Liver (tissue), 9 donors: ENCODE results near the gene LYPD8. TPM values are rescaled to one million over a fixed set of nuclear protein-coding genes. Genes with fewer than 3 reads are reported as not detected.

Experiments used
- DNase-seq: peaks from one replicate; pipeline ENCODE4 v3.0.0-alpha.2; 2017; ENCODE audit warnings: low spot score
- H3K27ac ChIP-seq, 2 donors: one replicate each; pipeline ENCODE4 v1.7.0; 2013; ENCODE audit warnings: inconsistent platforms in 2 of 2, low read length in 2 of 2, control low read depth in 1 of 2, low read depth in 1 of 2, mild to moderate bottlenecking in 1 of 2
- H3K27me3 ChIP-seq, 4 donors: one replicate each; pipeline versions ENCODE4 v1.6.1 to v1.7.0; 2013; ENCODE audit warnings: low read length in 3 of 4, inconsistent platforms in 1 of 4, mild to moderate bottlenecking in 1 of 4, moderate library complexity in 1 of 4; ENCODE audit not compliant: control insufficient read depth in 4 of 4, insufficient read depth in 4 of 4
- H3K36me3 ChIP-seq, 4 donors: one replicate each; pipeline versions ENCODE4 v1.6.1 to v1.7.0; 2013; ENCODE audit warnings: low read length in 3 of 4, mild to moderate bottlenecking in 3 of 4, low read depth in 1 of 4, moderate library complexity in 1 of 4; ENCODE audit not compliant: control insufficient read depth in 4 of 4, insufficient read depth in 3 of 4
- H3K4me1 ChIP-seq, 4 donors: one replicate each; pipeline versions ENCODE4 v1.6.1 to v1.7.0; 2013; ENCODE audit warnings: low read length in 3 of 4, mild to moderate bottlenecking in 3 of 4, moderate library complexity in 1 of 4; ENCODE audit not compliant: control insufficient read depth in 4 of 4, insufficient read depth in 4 of 4
- H3K4me3 ChIP-seq, 3 donors: one replicate each; pipeline versions ENCODE4 v1.6.1 to v1.7.0; 2013; ENCODE audit warnings: low read length in 3 of 3, control low read depth in 1 of 3, low read depth in 1 of 3, mild to moderate bottlenecking in 1 of 3
- H3K9ac ChIP-seq, 2 donors: one replicate each; pipeline ENCODE4 v1.7.0; 2013; ENCODE audit warnings: low read length in 2 of 2, mild to moderate bottlenecking in 2 of 2, moderate library complexity in 2 of 2, control low read depth in 1 of 2, low read depth in 1 of 2
- H3K9me3 ChIP-seq, 4 donors: one replicate each; pipeline versions ENCODE4 v1.6.1 to v1.7.0; 2013; ENCODE audit warnings: low read length in 3 of 4; ENCODE audit not compliant: control insufficient read depth in 4 of 4
- EGR1 ChIP-seq, 2 donors: IDR thresholded peaks; 2 replicates each; pipeline ENCODE4 v1.6.1; 2016 to 2018; ENCODE audit warnings: antibody characterized with exemption in 2 of 2, low read depth in 2 of 2
- FOXA1 ChIP-seq: IDR thresholded peaks from 2 replicates; pipeline ENCODE4 v1.6.1; 2016; ENCODE audit warnings: antibody characterized with exemption
- FOXA2 ChIP-seq: IDR thresholded peaks from 2 replicates; pipeline ENCODE4 v1.6.1; 2016; ENCODE audit warnings: antibody characterized with exemption
- GABPA ChIP-seq, 2 donors: IDR thresholded peaks in 1 of 2; conservative IDR thresholded peaks in 1 of 2; 2 replicates each; pipeline ENCODE4 v1.6.1; 2016; ENCODE audit warnings: antibody characterized with exemption in 2 of 2, mild to moderate bottlenecking in 1 of 2, moderate library complexity in 1 of 2
- HNF4A ChIP-seq, 2 donors: conservative IDR thresholded peaks; 2 replicates each; pipeline ENCODE4 v1.6.1; 2016; ENCODE audit warnings: antibody characterized with exemption in 2 of 2, mild to moderate bottlenecking in 2 of 2
- HNF4G ChIP-seq: IDR thresholded peaks from 2 replicates; pipeline ENCODE4 v1.6.1; 2016; ENCODE audit warnings: antibody characterized with exemption
- NR2F2 ChIP-seq: IDR thresholded peaks from 2 replicates; pipeline ENCODE4 v1.6.1; 2016; ENCODE audit warnings: antibody characterized with exemption
- SP1 ChIP-seq: IDR thresholded peaks from 2 replicates; pipeline ENCODE4 v1.6.1; 2018; ENCODE audit warnings: antibody characterized with exemption, mild to moderate bottlenecking
- TAF1 ChIP-seq: conservative IDR thresholded peaks from 2 replicates; pipeline ENCODE4 v1.6.1; 2016; ENCODE audit warnings: antibody characterized with exemption, mild to moderate bottlenecking
- YY1 ChIP-seq: IDR thresholded peaks from 2 replicates; pipeline ENCODE4 v1.6.1; 2016; ENCODE audit warnings: antibody characterized with exemption, mild to moderate bottlenecking
- WGBS: extraction: QIAGEN DNeasy Blood & Tissue Kit; methylation state at CpG from one replicate; pipeline ENCODE4 v1.1.7; 2013; 5-methylcytosine and 5-hydroxymethylcytosine counted together
- polyA plus RNA-seq, 2 donors: library from polyadenylated mRNA; stranded (reverse) in 1 of 2; unstranded in 1 of 2; fragments of 200-250 nt in 1 of 2; fragments of >200 nt in 1 of 2; fragmentation: Nextera tagmentation in 1 of 2; extraction: Ambion mirVana in 1 of 2; gene quantifications; one replicate each; pipeline versions ENCODE4 v1.2.1 to v1.2.3, GENCODE V29; 2013 to 2015
- total RNA-seq, 2 donors: library from RNA; depleted of rRNA; stranded (reverse); fragments of >200 nt; gene quantifications; one replicate each; pipeline ENCODE4 v1.2.3, GENCODE V29; 2014
- TF ChIP-seq, protein P1 (sequence below): IDR thresholded peaks from 2 replicates; pipeline ENCODE4 v1.6.1; 2016; ENCODE audit warnings: antibody characterized with exemption
- TF ChIP-seq, protein P2 (sequence below): fragments of 150-350 bp; IDR thresholded peaks from 2 replicates; pipeline ENCODE4 v1.5.1; 2017; ENCODE audit warnings: improper control_type of control experiment, low read depth, low read length; ENCODE audit not compliant: missing input control
- TF ChIP-seq, protein P3 (sequence below): IDR thresholded peaks from 2 replicates; pipeline ENCODE4 v1.6.1; 2016; ENCODE audit warnings: antibody characterized with exemption
- TF ChIP-seq, protein P4 (sequence below): IDR thresholded peaks from 2 replicates; pipeline ENCODE4 v1.6.1; 2016; ENCODE audit warnings: antibody characterized with exemption
- TF ChIP-seq, protein P5 (sequence below): IDR thresholded peaks from 2 replicates; pipeline ENCODE4 v1.6.1; 2016; ENCODE audit warnings: antibody characterized with exemption, mild to moderate bottlenecking
- donor health status: healthy.
- donor health status: healthy.
- donor health status: healthy.
- donor health status: healthy.
- donor health status: healthy.

LYPD8 gene
- total and polyA plus RNA-seq, 4 donors = not detected

DNA sequence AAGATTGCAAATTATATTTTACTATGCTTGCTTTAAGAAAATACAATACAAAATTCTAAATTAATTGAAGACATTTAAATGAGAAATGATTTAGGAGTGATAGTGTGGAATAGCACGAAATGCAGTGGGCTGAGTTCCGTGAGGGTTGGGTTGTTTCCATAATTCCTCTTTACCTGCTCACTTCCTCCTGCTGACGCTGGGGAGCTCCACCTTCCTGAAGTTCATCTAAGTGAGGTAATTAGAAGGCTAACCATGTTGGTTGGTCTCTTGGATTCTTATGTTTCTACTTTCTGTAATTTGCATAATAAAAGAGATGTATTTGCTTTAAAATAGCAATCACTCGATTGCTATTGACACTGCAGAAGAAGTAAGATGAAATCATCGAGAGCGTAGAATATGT is 57.7 kb downstream of the LYPD8 start:
- Histone ChIP-seq H3K9ac (no peak overlapping the region), H3K27me3 (no peaks in the 10 kb centered on the region), H3K4me1 (no peaks in the 10 kb centered on the region), H3K9me3 (no peaks in the 10 kb centered on the region), H3K27ac (no peak overlapping the region), H3K4me3 (no peak overlapping the region), H3K36me3 (no peaks in the 10 kb centered on the region)
- 73% methylated on average over 6 of the region's 6 CpGs for WGBS
- DNase-seq = no peak
- TF ChIP-seq, protein P1, sequence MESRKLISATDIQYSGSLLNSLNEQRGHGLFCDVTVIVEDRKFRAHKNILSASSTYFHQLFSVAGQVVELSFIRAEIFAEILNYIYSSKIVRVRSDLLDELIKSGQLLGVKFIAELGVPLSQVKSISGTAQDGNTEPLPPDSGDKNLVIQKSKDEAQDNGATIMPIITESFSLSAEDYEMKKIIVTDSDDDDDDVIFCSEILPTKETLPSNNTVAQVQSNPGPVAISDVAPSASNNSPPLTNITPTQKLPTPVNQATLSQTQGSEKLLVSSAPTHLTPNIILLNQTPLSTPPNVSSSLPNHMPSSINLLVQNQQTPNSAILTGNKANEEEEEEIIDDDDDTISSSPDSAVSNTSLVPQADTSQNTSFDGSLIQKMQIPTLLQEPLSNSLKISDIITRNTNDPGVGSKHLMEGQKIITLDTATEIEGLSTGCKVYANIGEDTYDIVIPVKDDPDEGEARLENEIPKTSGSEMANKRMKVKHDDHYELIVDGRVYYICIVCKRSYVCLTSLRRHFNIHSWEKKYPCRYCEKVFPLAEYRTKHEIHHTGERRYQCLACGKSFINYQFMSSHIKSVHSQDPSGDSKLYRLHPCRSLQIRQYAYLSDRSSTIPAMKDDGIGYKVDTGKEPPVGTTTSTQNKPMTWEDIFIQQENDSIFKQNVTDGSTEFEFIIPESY = no peak
- TF ChIP-seq TAF1 (no peak), HNF4A (conservative IDR thresholded peaks at IDR 0.05) (no peak), FOXA1 (no peak), YY1 (no peak), FOXA2 (no peak), NR2F2 (no peak), SP1 (no peak), HNF4G (no peak), EGR1 (IDR thresholded peaks at IDR 0.05; ENCODE audit: low read depth in 2 of 2) (no peak), GABPA (IDR thresholded peaks at IDR 0.05 in 1 of 2, conservative IDR thresholded peaks at IDR 0.05 in 1 of 2) (no peak)
- TF ChIP-seq, protein P2, sequence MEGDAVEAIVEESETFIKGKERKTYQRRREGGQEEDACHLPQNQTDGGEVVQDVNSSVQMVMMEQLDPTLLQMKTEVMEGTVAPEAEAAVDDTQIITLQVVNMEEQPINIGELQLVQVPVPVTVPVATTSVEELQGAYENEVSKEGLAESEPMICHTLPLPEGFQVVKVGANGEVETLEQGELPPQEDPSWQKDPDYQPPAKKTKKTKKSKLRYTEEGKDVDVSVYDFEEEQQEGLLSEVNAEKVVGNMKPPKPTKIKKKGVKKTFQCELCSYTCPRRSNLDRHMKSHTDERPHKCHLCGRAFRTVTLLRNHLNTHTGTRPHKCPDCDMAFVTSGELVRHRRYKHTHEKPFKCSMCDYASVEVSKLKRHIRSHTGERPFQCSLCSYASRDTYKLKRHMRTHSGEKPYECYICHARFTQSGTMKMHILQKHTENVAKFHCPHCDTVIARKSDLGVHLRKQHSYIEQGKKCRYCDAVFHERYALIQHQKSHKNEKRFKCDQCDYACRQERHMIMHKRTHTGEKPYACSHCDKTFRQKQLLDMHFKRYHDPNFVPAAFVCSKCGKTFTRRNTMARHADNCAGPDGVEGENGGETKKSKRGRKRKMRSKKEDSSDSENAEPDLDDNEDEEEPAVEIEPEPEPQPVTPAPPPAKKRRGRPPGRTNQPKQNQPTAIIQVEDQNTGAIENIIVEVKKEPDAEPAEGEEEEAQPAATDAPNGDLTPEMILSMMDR = no peak
- TF ChIP-seq, protein P3, sequence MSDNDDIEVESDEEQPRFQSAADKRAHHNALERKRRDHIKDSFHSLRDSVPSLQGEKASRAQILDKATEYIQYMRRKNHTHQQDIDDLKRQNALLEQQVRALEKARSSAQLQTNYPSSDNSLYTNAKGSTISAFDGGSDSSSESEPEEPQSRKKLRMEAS = no peak
- TF ChIP-seq, protein P4, sequence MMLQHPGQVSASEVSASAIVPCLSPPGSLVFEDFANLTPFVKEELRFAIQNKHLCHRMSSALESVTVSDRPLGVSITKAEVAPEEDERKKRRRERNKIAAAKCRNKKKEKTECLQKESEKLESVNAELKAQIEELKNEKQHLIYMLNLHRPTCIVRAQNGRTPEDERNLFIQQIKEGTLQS = no peak
- TF ChIP-seq, protein P5, sequence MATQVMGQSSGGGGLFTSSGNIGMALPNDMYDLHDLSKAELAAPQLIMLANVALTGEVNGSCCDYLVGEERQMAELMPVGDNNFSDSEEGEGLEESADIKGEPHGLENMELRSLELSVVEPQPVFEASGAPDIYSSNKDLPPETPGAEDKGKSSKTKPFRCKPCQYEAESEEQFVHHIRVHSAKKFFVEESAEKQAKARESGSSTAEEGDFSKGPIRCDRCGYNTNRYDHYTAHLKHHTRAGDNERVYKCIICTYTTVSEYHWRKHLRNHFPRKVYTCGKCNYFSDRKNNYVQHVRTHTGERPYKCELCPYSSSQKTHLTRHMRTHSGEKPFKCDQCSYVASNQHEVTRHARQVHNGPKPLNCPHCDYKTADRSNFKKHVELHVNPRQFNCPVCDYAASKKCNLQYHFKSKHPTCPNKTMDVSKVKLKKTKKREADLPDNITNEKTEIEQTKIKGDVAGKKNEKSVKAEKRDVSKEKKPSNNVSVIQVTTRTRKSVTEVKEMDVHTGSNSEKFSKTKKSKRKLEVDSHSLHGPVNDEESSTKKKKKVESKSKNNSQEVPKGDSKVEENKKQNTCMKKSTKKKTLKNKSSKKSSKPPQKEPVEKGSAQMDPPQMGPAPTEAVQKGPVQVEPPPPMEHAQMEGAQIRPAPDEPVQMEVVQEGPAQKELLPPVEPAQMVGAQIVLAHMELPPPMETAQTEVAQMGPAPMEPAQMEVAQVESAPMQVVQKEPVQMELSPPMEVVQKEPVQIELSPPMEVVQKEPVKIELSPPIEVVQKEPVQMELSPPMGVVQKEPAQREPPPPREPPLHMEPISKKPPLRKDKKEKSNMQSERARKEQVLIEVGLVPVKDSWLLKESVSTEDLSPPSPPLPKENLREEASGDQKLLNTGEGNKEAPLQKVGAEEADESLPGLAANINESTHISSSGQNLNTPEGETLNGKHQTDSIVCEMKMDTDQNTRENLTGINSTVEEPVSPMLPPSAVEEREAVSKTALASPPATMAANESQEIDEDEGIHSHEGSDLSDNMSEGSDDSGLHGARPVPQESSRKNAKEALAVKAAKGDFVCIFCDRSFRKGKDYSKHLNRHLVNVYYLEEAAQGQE = no peak

DNA sequence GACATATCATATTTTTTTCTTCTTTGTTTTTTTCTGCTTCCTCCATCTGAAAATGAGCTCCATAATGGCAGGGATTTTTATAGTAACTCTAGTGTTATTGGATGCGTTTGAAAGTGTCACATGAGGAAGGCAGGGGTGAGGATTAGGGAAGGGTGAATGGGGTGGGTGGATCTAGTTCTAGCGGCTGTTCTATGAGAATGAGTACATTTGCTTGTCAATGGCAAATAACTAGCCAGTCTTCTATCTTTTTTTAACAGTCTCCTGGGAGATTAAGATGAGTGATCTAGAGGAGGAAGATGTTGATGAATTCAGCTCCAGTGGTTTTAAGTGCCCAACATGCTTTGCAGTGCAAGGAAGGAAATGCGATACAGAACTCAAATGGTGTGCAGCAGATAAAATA is 58.8 kb downstream of the LYPD8 start:
- 84% methylated on average over 3 of the region's 3 CpGs for WGBS
- Histone ChIP-seq H3K9ac (no peak overlapping the region), H3K4me3 (no peak overlapping the region), H3K4me1 (no peaks in the 10 kb centered on the region), H3K27ac (no peak overlapping the region), H3K36me3 (no peaks in the 10 kb centered on the region), H3K9me3 (no peaks in the 10 kb centered on the region), H3K27me3 (no peaks in the 10 kb centered on the region)
- no peak for TF ChIP-seq EGR1 (IDR thresholded peaks at IDR 0.05; ENCODE audit: low read depth in 2 of 2)
- TF ChIP-seq, protein P5 = no peak
- TF ChIP-seq FOXA2 = no peak
- TF ChIP-seq FOXA1 = no peak
- TF ChIP-seq GABPA (IDR thresholded peaks at IDR 0.05 in 1 of 2, conservative IDR thresholded peaks at IDR 0.05 in 1 of 2) = no peak
- DNase-seq = no peak
